Transverse colon (tissue), 4 donors: ENCODE measurements around the gene CCM2. TPM values are rescaled to one million over a fixed set of nuclear protein-coding genes. Genes with fewer than 3 reads are reported as not detected.

Experiments
- DNase-seq: peaks from one replicate; pipeline ENCODE4 v3.0.0-alpha.2; 2019
- H3K27ac ChIP-seq, 4 donors: fragments of 200-600 bp; sonication (generic); 2 replicates each; pipeline ENCODE4 v1.5.1; 2016 to 2018; ENCODE audit warnings: inconsistent platforms in 4 of 4
- H3K27me3 ChIP-seq: fragments of 200-600 bp; sonication (generic); 2 replicates; pipeline ENCODE4 v1.5.1; 2017; ENCODE audit warnings: inconsistent platforms
- H3K36me3 ChIP-seq, 4 donors: fragments of 200-600 bp; sonication (generic); 2 replicates each; pipeline ENCODE4 v1.5.1; 2017 to 2019; ENCODE audit warnings: inconsistent platforms in 4 of 4
- H3K4me1 ChIP-seq, 4 donors: fragments of 200-600 bp; sonication (generic); 2 replicates each; pipeline ENCODE4 v1.5.1; 2017 to 2020; ENCODE audit warnings: inconsistent platforms in 4 of 4
- H3K4me3 ChIP-seq, 4 donors: fragments of 200-600 bp; sonication (generic); 1 replicate in 1 of 4; 2 replicates in 3 of 4; pipeline versions ENCODE4 v1.5.1 to v1.6.1; 2017 to 2019; ENCODE audit warnings: inconsistent platforms in 4 of 4
- H3K9me3 ChIP-seq, 2 donors: fragments of 200-600 bp; sonication (generic); 2 replicates each; pipeline ENCODE4 v1.5.1; 2017 to 2019; ENCODE audit warnings: inconsistent platforms in 2 of 2
- CTCF ChIP-seq, 5 experiments: fragments of 200-600 bp in 3 of 5; fragments of 450-650 bp in 2 of 5; sonication (generic) in 3 of 5; IDR thresholded peaks; 1 replicate in 2 of 5; 2 replicates in 3 of 5; pipeline ENCODE4 v1.5.1; 2016 to 2017; ENCODE audit warnings: antibody characterized with exemption in 5 of 5, inconsistent platforms in 3 of 5, mild to moderate bottlenecking in 2 of 5, moderate library complexity in 1 of 5
- EP300 ChIP-seq: sonication (generic); formaldehyde crosslinking; IDR thresholded peaks from one replicate; pipeline ENCODE4 v1.6.1; 2017; ENCODE audit warnings: antibody characterized with exemption, low read depth
- POLR2A ChIP-seq: fragments of 450-650 bp; IDR thresholded peaks from one replicate; pipeline ENCODE4 v1.6.1; 2016; ENCODE audit warnings: antibody characterized with exemption, mild to moderate bottlenecking, moderate library complexity
- POLR2AphosphoS5 ChIP-seq, 3 donors: sonication (generic); formaldehyde crosslinking; IDR thresholded peaks; one replicate each; pipeline ENCODE4 v1.6.1; 2016; ENCODE audit warnings: antibody characterized with exemption in 3 of 3
- WGBS, 2 donors: methylation state at CpG; one replicate each; pipeline ENCODE4 v1.1.5; 2018; ENCODE audit warnings: low coverage in 1 of 2; 5-methylcytosine and 5-hydroxymethylcytosine counted together
- in situ Hi-C, 4 donors: fragments of 200-750 bp; cut with MboI; loops; one replicate each; pipeline versions ENCODE4 v1.15.0 to v1.15.1; 2017; ENCODE audit warnings: low sequenced_read_pairs in 3 of 4, low pct_ligation_motif_present in 1 of 4, low pct_unique_long_range_greater_than_20kb in 1 of 4
- intact Hi-C: fragments of 100-400 bp; cut with DNase I; formaldehyde crosslinking; loops from one replicate; pipeline ENCODE4 v1.15.1; 2023; ENCODE audit warnings: low total_unique reads
- total RNA-seq, 4 donors: library from RNA; depleted of rRNA; stranded (reverse); fragments of >200 nt; gene quantifications; one replicate each; pipeline ENCODE4 v1.1.0, GENCODE V29; 2016

CCM2 gene
- total RNA-seq, 4 donors from 2014 or later, result 40.4 to 76.4 (median 47.8) TPM

- intact Hi-C loops, result no loop called here
- peak within 1 kb of the TSS; percentile 39 to 83 (median 60) for H3K27ac ChIP-seq
- 0 to 1% methylated on average over 5 to 39 of the region's 50 CpGs for WGBS, 2 donors
- peak within 1 kb of the TSS; percentile 21 to 54 (median 39) for H3K4me3 ChIP-seq
- no peaks in the 10 kb centered on the region for H3K36me3 ChIP-seq
- in situ Hi-C loops, result no loop called here
- no peaks in the 10 kb centered on the region for H3K9me3 ChIP-seq
- TF ChIP-seq CTCF (IDR thresholded peaks at IDR 0.05) (no peak), POLR2A (no peak), POLR2AphosphoS5 (IDR thresholded peaks at IDR 0.05) (no peak), EP300 (no peak)
- peaks cover 19% of the 10 kb centered on the region for H3K27me3 ChIP-seq
- H3K4me1 ChIP-seq, result peaks cover 0 to 12% (median 3%) of the 10 kb centered on the region in 4 donors
- DNase-seq, result peak; percentile 45
Observed at GRCh38 chr7:45088821-45089340, 88.9 kb downstream of the CCM2 start, which contains the start of gene NACAD. Gene NACAD, minus strand, starts transcription at chr7:45088969. Its CDS starts 75 bp downstream, at chr7:45088894.

- H3K4me3 ChIP-seq, result peak overlapping the region; percentile 21 to 54 (median 39)
- WGBS, 2 donors, result 6% methylated on average over 22 of the region's 22 CpGs; no CpG with 5 or more reads in 1 of the 2 donors
Observed at GRCh38 chr7:45089341-45089891, 89.4 kb downstream of the CCM2 start.

GRCh38 chr7:45092100-45092930 is 92.3 kb downstream of the CCM2 start:
- intact Hi-C loops (no loop called here), in situ Hi-C loops (no loop called here)
- no peaks in the 10 kb centered on the region for H3K9me3 ChIP-seq
- no peak for TF ChIP-seq EP300
- TF ChIP-seq POLR2AphosphoS5 (IDR thresholded peaks at IDR 0.05), result no peak
- TF ChIP-seq CTCF (IDR thresholded peaks at IDR 0.05), result no peak
- TF ChIP-seq POLR2A, result no peak
- no peak overlapping the region for H3K4me3 ChIP-seq
- DNase-seq, result no peak
- no peak overlapping the region for H3K27ac ChIP-seq
- H3K27me3 ChIP-seq, result peaks cover 19% of the 10 kb centered on the region
- H3K36me3 ChIP-seq, result no peaks in the 10 kb centered on the region
- peaks cover 0 to 12% (median 3%) of the 10 kb centered on the region in 4 donors for H3K4me1 ChIP-seq
- WGBS, 2 donors, result 67 to 68% methylated on average over 3 to 7 of the region's 7 CpGs

More at GRCh38 chr7:45089341-45089891, 89.4 kb downstream of the CCM2 start:
- peaks cover 0 to 12% (median 3%) of the 10 kb centered on the region in 4 donors for H3K4me1 ChIP-seq
- DNase-seq, result peak; percentile 55
- in situ Hi-C loops (no loop called here), intact Hi-C loops (no loop called here)
- H3K27ac ChIP-seq, result peak overlapping the region; percentile 39 to 83 (median 60)
- no peaks in the 10 kb centered on the region for H3K36me3 ChIP-seq
- TF ChIP-seq CTCF (IDR thresholded peaks at IDR 0.05), result no peak
- TF ChIP-seq POLR2AphosphoS5 (IDR thresholded peaks at IDR 0.05), result no peak
- no peak for TF ChIP-seq POLR2A
- no peak for TF ChIP-seq EP300
- peaks cover 19% of the 10 kb centered on the region for H3K27me3 ChIP-seq
- no peaks in the 10 kb centered on the region for H3K9me3 ChIP-seq

- DNase-seq, result no peak
- peaks cover 0 to 12% (median 3%) of the 10 kb centered on the region in 4 donors for H3K4me1 ChIP-seq
- peaks cover 19% of the 10 kb centered on the region for H3K27me3 ChIP-seq
- in situ Hi-C loops, result no loop called here
- H3K27ac ChIP-seq, result no peak overlapping the region
- H3K9me3 ChIP-seq, result no peaks in the 10 kb centered on the region
- intact Hi-C loops, result no loop called here
- 48 to 73% methylated on average over 3 of the region's 3 CpGs for WGBS, 2 donors
- H3K36me3 ChIP-seq, result no peaks in the 10 kb centered on the region
- TF ChIP-seq POLR2A, result no peak
- TF ChIP-seq CTCF (IDR thresholded peaks at IDR 0.05), result no peak
- TF ChIP-seq EP300, result no peak
- TF ChIP-seq POLR2AphosphoS5 (IDR thresholded peaks at IDR 0.05), result no peak
- no peak overlapping the region for H3K4me3 ChIP-seq
Observed at GRCh38 chr7:45092931-45093235, 92.9 kb downstream of the CCM2 start.
